ENCODE results near the gene RAPGEF1.

- peak in 1 of 2 experiments; percentile 45; a peak in 3 of 4 replicates for TF ChIP-seq CTCF (conservative IDR thresholded peaks at IDR 0.05; ENCODE audit: low read depth in 2 of 2)
- TF ChIP-seq POLR2AphosphoS5 (IDR thresholded peaks at IDR 0.05; ENCODE audit: low read depth) = no peak
Measured at GRCh38 chr9:131641618-131642495, 98.0 kb downstream of the RAPGEF1 start.
